H9 (cell line): ENCODE results near the gene GATA5. TPM values are rescaled to one million over a fixed set of nuclear protein-coding genes. Genes with fewer than 3 reads are reported as not detected.

Source experiments
- DNase-seq: peaks from one replicate; pipeline ENCODE4 v3.0.0-alpha.2; 2017
- H2AFZ ChIP-seq: one replicate; pipeline ENCODE4 v1.6.1; 2013; ENCODE audit warnings: mild to moderate bottlenecking, low read length, control low read depth, moderate library complexity
- H2AK5ac ChIP-seq: 2 replicates; pipeline ENCODE4 v1.6.1; 2013; ENCODE audit warnings: low read length, control low read depth, mixed read lengths; ENCODE audit not compliant: insufficient read length
- H2BK120ac ChIP-seq: one replicate; pipeline ENCODE4 v1.6.1; 2013; ENCODE audit warnings: low read depth, mild to moderate bottlenecking, low read length, control low read depth, inconsistent platforms; ENCODE audit not compliant: poor library complexity, severe bottlenecking
- H2BK12ac ChIP-seq: 2 replicates; pipeline ENCODE4 v1.6.1; 2013; ENCODE audit warnings: low read length, control low read depth, mixed read lengths, low read depth; ENCODE audit not compliant: insufficient read length
- H2BK15ac ChIP-seq: 2 replicates; pipeline ENCODE4 v1.6.1; 2013; ENCODE audit warnings: low read depth, low read length, control low read depth
- H2BK20ac ChIP-seq: one replicate; pipeline ENCODE4 v1.6.1; 2013; ENCODE audit warnings: low read depth, mild to moderate bottlenecking, low read length, control low read depth, inconsistent platforms; ENCODE audit not compliant: poor library complexity, severe bottlenecking
- H2BK5ac ChIP-seq: 2 replicates; pipeline ENCODE4 v1.6.1; 2013; ENCODE audit warnings: low read length, control low read depth, mixed read lengths; ENCODE audit not compliant: insufficient read length
- H3K14ac ChIP-seq: 2 replicates; pipeline ENCODE4 v1.6.1; 2013; ENCODE audit warnings: low read length, control low read depth; ENCODE audit not compliant: insufficient read depth
- H3K18ac ChIP-seq: 2 replicates; pipeline ENCODE4 v1.6.1; 2013; ENCODE audit warnings: low read depth, mild to moderate bottlenecking, mixed read lengths, low read length, control low read depth; ENCODE audit not compliant: insufficient read length
- H3K23ac ChIP-seq: 2 replicates; pipeline ENCODE4 v1.6.1; 2013; ENCODE audit warnings: low read length, control low read depth, mixed read lengths, low read depth; ENCODE audit not compliant: insufficient read length
- H3K23me2 ChIP-seq: 2 replicates; pipeline ENCODE4 v1.6.1; 2013; ENCODE audit warnings: low read depth, mild to moderate bottlenecking, mixed read lengths, low read length, control low read depth; ENCODE audit not compliant: insufficient read length, poor library complexity, severe bottlenecking
- H3K27ac ChIP-seq: 2 replicates; pipeline ENCODE4 v1.5.1; 2013; ENCODE audit warnings: low read length, control low read depth, mixed read lengths, low read depth; ENCODE audit not compliant: insufficient read length
- H3K27me3 ChIP-seq: 2 replicates; pipeline ENCODE4 v1.6.1; 2013; ENCODE audit warnings: low read length, control low read depth, inconsistent platforms; ENCODE audit not compliant: insufficient read depth
- H3K4ac ChIP-seq: 2 replicates; pipeline ENCODE4 v1.6.1; 2013; ENCODE audit warnings: low read depth, mild to moderate bottlenecking, control low read depth, inconsistent platforms, low read length, moderate library complexity
- H3K4me1 ChIP-seq: 2 replicates; pipeline ENCODE4 v1.6.1; 2013; ENCODE audit warnings: low read length, control low read depth, inconsistent platforms; ENCODE audit not compliant: insufficient read depth
- H3K4me2 ChIP-seq: 2 replicates; pipeline ENCODE4 v1.6.1; 2013; ENCODE audit warnings: low read length, control low read depth, mixed read lengths; ENCODE audit not compliant: insufficient read length, insufficient read depth
- H3K56ac ChIP-seq: 2 replicates; pipeline ENCODE4 v1.6.1; 2013; ENCODE audit warnings: low read depth, mild to moderate bottlenecking, mixed read lengths, low read length, control low read depth; ENCODE audit not compliant: insufficient read length
- H3K79me1 ChIP-seq: 2 replicates; pipeline ENCODE4 v1.6.1; 2013; ENCODE audit warnings: low read depth, mild to moderate bottlenecking, moderate library complexity, low read length, control low read depth, inconsistent platforms; ENCODE audit not compliant: insufficient read depth, poor library complexity, severe bottlenecking
- H3K79me2 ChIP-seq: 2 replicates; pipeline ENCODE4 v1.6.1; 2013; ENCODE audit warnings: low read length, control low read depth, inconsistent platforms; ENCODE audit not compliant: insufficient read depth
- H3K9ac ChIP-seq: 2 replicates; pipeline ENCODE4 v1.6.1; 2013; ENCODE audit warnings: low read length, control low read depth, mixed read lengths; ENCODE audit not compliant: insufficient read length; ENCODE audit errors: extremely low read depth
- H3K9me3 ChIP-seq: one replicate; pipeline ENCODE4 v1.6.1; 2013; ENCODE audit warnings: low read depth, low read length, inconsistent platforms; ENCODE audit not compliant: control insufficient read depth
- H3T11ph ChIP-seq: one replicate; pipeline ENCODE4 v1.6.1; 2013; ENCODE audit warnings: mild to moderate bottlenecking, low read length, control low read depth, inconsistent platforms
- H4K20me1 ChIP-seq: one replicate; pipeline ENCODE4 v1.6.1; 2013; ENCODE audit not compliant: control insufficient read depth, insufficient read length, insufficient read depth
- H4K5ac ChIP-seq: 2 replicates; pipeline ENCODE4 v1.6.1; 2013; ENCODE audit warnings: low read depth, mild to moderate bottlenecking, mixed read lengths, low read length, control low read depth; ENCODE audit not compliant: insufficient read length
- H4K8ac ChIP-seq: replicated peaks from 2 replicates; pipeline ENCODE4 v1.6.1; 2013; ENCODE audit warnings: low read length, control low read depth, mixed read lengths, low read depth; ENCODE audit not compliant: insufficient read length
- H4K91ac ChIP-seq: 2 replicates; pipeline ENCODE4 v1.6.1; 2013; ENCODE audit warnings: low read depth, mild to moderate bottlenecking, moderate library complexity, mixed read lengths, low read length, control low read depth; ENCODE audit not compliant: insufficient read length
- H3K27ac Mint-ChIP-seq, 3 experiments: 2 replicates in 2 of 3; 3 replicates in 1 of 3; pipeline ENCODE4 v1.8.0; 2020 to 2021; ENCODE audit warnings: mixed read lengths in 3 of 3, mild to moderate bottlenecking in 1 of 3, moderate library complexity in 1 of 3
- H3K27me3 Mint-ChIP-seq: 2 replicates; pipeline ENCODE4 v1.8.0; 2021; ENCODE audit warnings: low read depth, mild to moderate bottlenecking, moderate library complexity, mixed read lengths
- H3K36me3 Mint-ChIP-seq, 3 experiments: 2 replicates in 2 of 3; 3 replicates in 1 of 3; pipeline ENCODE4 v1.8.0; 2020 to 2021; ENCODE audit warnings: low read depth in 3 of 3, mixed read lengths in 3 of 3; ENCODE audit not compliant: insufficient read depth in 1 of 3
- H3K4me1 Mint-ChIP-seq, 2 experiments: 2 replicates each; pipeline ENCODE4 v1.8.0; 2020; ENCODE audit warnings: mixed read lengths in 2 of 2
- H3K4me3 Mint-ChIP-seq, 2 experiments: 2 replicates in 1 of 2; 3 replicates in 1 of 2; pipeline ENCODE4 v1.8.0; 2020 to 2021; ENCODE audit warnings: mild to moderate bottlenecking in 2 of 2, mixed read lengths in 2 of 2, moderate library complexity in 1 of 2
- H3K9me3 Mint-ChIP-seq, 2 experiments: 2 replicates in 1 of 2; 3 replicates in 1 of 2; pipeline ENCODE4 v1.8.0; 2020; ENCODE audit warnings: mild to moderate bottlenecking in 2 of 2, mixed read lengths in 2 of 2, moderate library complexity in 1 of 2
- WGBS: extraction: QIAGEN DNeasy Blood & Tissue Kit; methylation state at CpG from one replicate; pipeline ENCODE4 v1.1.7; 2013; ENCODE audit warnings: missing lambda C conversion rate, low lambda C conversion rate, mixed read lengths; ENCODE audit not compliant: insufficient read length; ENCODE audit errors: extremely low coverage; 5-methylcytosine and 5-hydroxymethylcytosine counted together
- total RNA-seq: library from RNA; stranded (reverse); gene quantifications from 2 replicates; pipeline ENCODE4 v1.2.1, GENCODE V29; 2021
- TF ChIP-seq, protein P1 (sequence below): fragments of 200-600 bp; sonication (generic); conservative IDR thresholded peaks from 3 replicates; pipeline ENCODE4 v1.8.0; 2021; ENCODE audit warnings: antibody characterized with exemption, mild to moderate bottlenecking

GATA5 gene
- total RNA-seq, 1 experiment from 2014 or later = 0.24 TPM

DNA sequence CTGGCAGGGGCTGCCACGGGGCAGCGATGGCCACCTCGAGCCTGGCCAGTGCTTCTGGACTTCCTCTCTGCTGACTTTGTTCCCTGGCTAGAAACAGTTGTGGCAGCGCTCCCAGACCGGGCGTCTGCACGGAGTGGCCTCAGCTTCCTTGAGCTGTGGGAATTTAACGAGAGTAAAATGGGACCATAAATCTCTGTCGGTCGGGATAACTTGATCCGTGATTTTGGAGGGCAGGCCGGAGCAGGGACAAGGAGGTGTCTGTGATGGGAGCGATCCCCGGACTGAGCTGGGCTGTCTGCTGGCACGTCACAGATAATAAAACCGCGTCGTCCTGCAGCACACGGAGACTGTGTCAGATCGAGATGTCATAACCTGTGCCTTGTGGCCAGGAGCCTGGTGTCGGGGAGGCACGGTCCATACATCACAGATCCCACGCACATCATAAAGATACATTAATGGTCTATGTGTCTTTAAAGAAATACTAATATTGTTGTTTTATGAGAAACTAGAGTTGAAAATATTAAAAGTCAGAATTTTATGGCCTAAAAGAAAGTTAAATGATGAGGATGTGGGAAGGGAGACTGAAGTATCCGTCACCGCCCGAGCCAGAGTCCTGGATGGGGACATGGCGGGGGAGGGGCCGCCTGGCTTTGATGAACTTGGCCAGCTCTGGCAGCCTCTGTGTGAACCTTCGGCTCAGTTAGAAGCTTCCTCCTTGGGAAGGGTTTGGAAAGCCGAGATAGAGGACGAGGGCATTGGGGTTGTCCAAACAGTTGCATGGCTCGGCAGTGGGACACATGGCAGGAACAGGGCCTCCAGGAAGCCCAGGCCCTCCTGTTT, 41.9 kb downstream of the GATA5 start:
- Histone ChIP-seq H3T11ph (no peak overlapping the region), H4K5ac (no peak overlapping the region), H3K56ac (no peak overlapping the region), H3K4ac (no peak overlapping the region), H3K79me2 (no peaks in the 10 kb centered on the region), H2AFZ (no peak overlapping the region), H3K14ac (no peak overlapping the region), H2BK15ac (no peak overlapping the region), H2BK12ac (no peak overlapping the region), H4K20me1 (no peaks in the 10 kb centered on the region), H2BK120ac (no peak overlapping the region), H4K91ac (no peak overlapping the region), H3K4me2 (no peak overlapping the region), H2BK5ac (no peak overlapping the region), H2BK20ac (no peak overlapping the region), H3K79me1 (no peaks in the 10 kb centered on the region), H3K23me2 (no peaks in the 10 kb centered on the region), H2AK5ac (no peak overlapping the region), H3K18ac (no peak overlapping the region), H3K27ac (no peak overlapping the region), H3K4me1 (peaks cover under 1% of the 10 kb centered on the region; the same call in 1 of the 2 replicates), H3K9me3 (no peaks in the 10 kb centered on the region), H3K27me3 (no peaks in the 10 kb centered on the region), H3K9ac (no peak overlapping the region), H3K23ac (no peak overlapping the region), H4K8ac (no peak overlapping the region)
- peaks cover 48% of the 10 kb centered on the region for H3K27me3 Mint-ChIP-seq
- no CpG with 5 or more reads among the region's 32 CpGs for WGBS
- no peaks in the 10 kb centered on the region for H3K36me3 Mint-ChIP-seq
- DNase-seq = no peak
- TF ChIP-seq, protein P1, sequence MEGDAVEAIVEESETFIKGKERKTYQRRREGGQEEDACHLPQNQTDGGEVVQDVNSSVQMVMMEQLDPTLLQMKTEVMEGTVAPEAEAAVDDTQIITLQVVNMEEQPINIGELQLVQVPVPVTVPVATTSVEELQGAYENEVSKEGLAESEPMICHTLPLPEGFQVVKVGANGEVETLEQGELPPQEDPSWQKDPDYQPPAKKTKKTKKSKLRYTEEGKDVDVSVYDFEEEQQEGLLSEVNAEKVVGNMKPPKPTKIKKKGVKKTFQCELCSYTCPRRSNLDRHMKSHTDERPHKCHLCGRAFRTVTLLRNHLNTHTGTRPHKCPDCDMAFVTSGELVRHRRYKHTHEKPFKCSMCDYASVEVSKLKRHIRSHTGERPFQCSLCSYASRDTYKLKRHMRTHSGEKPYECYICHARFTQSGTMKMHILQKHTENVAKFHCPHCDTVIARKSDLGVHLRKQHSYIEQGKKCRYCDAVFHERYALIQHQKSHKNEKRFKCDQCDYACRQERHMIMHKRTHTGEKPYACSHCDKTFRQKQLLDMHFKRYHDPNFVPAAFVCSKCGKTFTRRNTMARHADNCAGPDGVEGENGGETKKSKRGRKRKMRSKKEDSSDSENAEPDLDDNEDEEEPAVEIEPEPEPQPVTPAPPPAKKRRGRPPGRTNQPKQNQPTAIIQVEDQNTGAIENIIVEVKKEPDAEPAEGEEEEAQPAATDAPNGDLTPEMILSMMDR = no peak
- peaks cover 0 to 2% of the 10 kb centered on the region in 2 experiments; a peak in 1 of 5 replicates for H3K9me3 Mint-ChIP-seq
- H3K4me3 Mint-ChIP-seq = no peak overlapping the region
- H3K27ac Mint-ChIP-seq = no peak overlapping the region
- peaks cover 13 to 24% of the 10 kb centered on the region in 2 experiments for H3K4me1 Mint-ChIP-seq
